Nucleus accumbens (tissue), 56 donors: ENCODE results near the gene UBL7.

ENCODE experiments used
- DNase-seq, 56 donors: peaks; one replicate each; lab custom pipeline; 2025; lab: John Stamatoyannopoulos, UW

Gene UBL7

GRCh38 chr15:74425630-74426029 lies 35.3 kb downstream of the UBL7 start:
- no peak for DNase-seq

- no peak for DNase-seq
These were observed 35.9 kb downstream of the UBL7 start for GRCh38 chr15:74424901-74425528.

GRCh38 chr15:74423431-74424257 lies 37.3 kb downstream of the UBL7 start:
- DNase-seq = peak in 23 of 56 donors; percentile 16 to 58 (median 29)

- DNase-seq = peak in 34 of 56 donors; percentile 10 to 70 (median 39)
These were observed 38.1 kb downstream of the UBL7 start for GRCh38 chr15:74422652-74423430.

- peak in 5 of 56 donors; percentile 38 to 61 (median 58) for DNase-seq
These were observed 38.7 kb downstream of the UBL7 start for GRCh38 chr15:74422265-74422651.

GRCh38 chr15:74421302-74422245 lies 39.4 kb downstream of the UBL7 start:
- DNase-seq = peak in 55 of 56 donors; percentile 42 to 96 (median 87)

- no peak for DNase-seq
These were observed 40.6 kb downstream of the UBL7 start for GRCh38 chr15:74420193-74420905.

- DNase-seq = no peak
These were observed 41.5 kb downstream of the UBL7 start for GRCh38 chr15:74419432-74419831.

- no peak for DNase-seq
These were observed 42.2 kb downstream of the UBL7 start for GRCh38 chr15:74418575-74419338.

- DNase-seq = no peak
These were observed 43.3 kb downstream of the UBL7 start for GRCh38 chr15:74417670-74418069.

- DNase-seq = no peak
These were observed 43.7 kb downstream of the UBL7 start for GRCh38 chr15:74417225-74417624.

- no peak for DNase-seq
These were observed 44.7 kb downstream of the UBL7 start for GRCh38 chr15:74415966-74416916.

GRCh38 chr15:74414603-74415338 lies 46.2 kb downstream of the UBL7 start:
- no peak for DNase-seq

- DNase-seq = no peak
These were observed 46.8 kb downstream of the UBL7 start for GRCh38 chr15:74414081-74414580.

GRCh38 chr15:74413350-74414080 lies 47.4 kb downstream of the UBL7 start:
- DNase-seq = no peak

- no peak for DNase-seq
These were observed 48.8 kb downstream of the UBL7 start for GRCh38 chr15:74412159-74412558.
